Osteoblast (primary cell): Measurements from ENCODE around the gene TNF. TPM values are rescaled to one million over a fixed set of nuclear protein-coding genes. Genes with fewer than 3 reads are reported as not detected.

Experiments used
- DNase-seq: peaks from one replicate; pipeline ENCODE4 v3.0.0; 2011; ENCODE audit warnings: low spot score, mixed read lengths; ENCODE audit not compliant: insufficient read length; ENCODE audit errors: missing footprints
- H2AFZ ChIP-seq: 2 replicates; pipeline ENCODE4 v1.6.0; 2011; ENCODE audit warnings: mild to moderate bottlenecking, low read length
- H3K27ac ChIP-seq: 2 replicates; pipeline ENCODE4 v1.5.1; 2011; ENCODE audit warnings: mild to moderate bottlenecking, low read depth, low read length, moderate library complexity
- H3K27me3 ChIP-seq: 2 replicates; pipeline ENCODE4 v1.6.0; 2012; ENCODE audit warnings: mild to moderate bottlenecking, control low read depth, inconsistent platforms, low read length, moderate library complexity; ENCODE audit not compliant: insufficient read depth
- H3K36me3 ChIP-seq: 2 replicates; pipeline ENCODE4 v1.5.1; 2011; ENCODE audit warnings: mild to moderate bottlenecking, low read length, control low read depth, moderate library complexity; ENCODE audit not compliant: insufficient read depth
- H3K4me1 ChIP-seq: 2 replicates; pipeline ENCODE4 v1.5.1; 2011; ENCODE audit warnings: mild to moderate bottlenecking, low read length, control low read depth, moderate library complexity; ENCODE audit not compliant: insufficient read depth
- H3K4me2 ChIP-seq: 2 replicates; pipeline ENCODE4 v1.6.0; 2011; ENCODE audit warnings: mild to moderate bottlenecking, low read length; ENCODE audit not compliant: insufficient read depth
- H3K4me3 ChIP-seq: fragments of 200-600 bp; sonication (generic); 3 replicates; pipeline ENCODE4 v1.5.1; 2012; ENCODE audit warnings: mild to moderate bottlenecking, low read length, inconsistent platforms; ENCODE audit not compliant: insufficient read depth
- H3K79me2 ChIP-seq: 2 replicates; pipeline ENCODE4 v1.6.0; 2012; ENCODE audit warnings: mild to moderate bottlenecking, low read length, control low read depth, inconsistent platforms; ENCODE audit not compliant: insufficient read depth
- H3K9me3 ChIP-seq: 2 replicates; pipeline ENCODE4 v1.5.1; 2011; ENCODE audit warnings: low read depth, low read length, control low read depth
- H4K20me1 ChIP-seq: 2 replicates; pipeline ENCODE4 v1.6.0; 2012; ENCODE audit warnings: mild to moderate bottlenecking, low read length, control low read depth; ENCODE audit not compliant: insufficient read depth
- CTCF ChIP-seq: IDR thresholded peaks from 2 replicates; pipeline ENCODE4 v1.5.1; 2011; ENCODE audit warnings: mild to moderate bottlenecking, low read depth, low read length, moderate library complexity; ENCODE audit errors: extremely low read depth
- total RNA-seq: library from RNA; depleted of rRNA; stranded (reverse); fragments of >200 nt; gene quantifications from 2 replicates; pipeline ENCODE4 v1.2.3, GENCODE V29; 2012

Gene TNF
- total RNA-seq, 1 donor: not detected

- Histone ChIP-seq H3K36me3 (no peaks in the 10 kb centered on the region), H3K79me2 (no peaks in the 10 kb centered on the region)
- no peak for TF ChIP-seq CTCF
Observed at GRCh38 chr6:31578184-31579118, 3.1 kb downstream of the TNF start.

GRCh38 chr6:31579119-31579505 lies 3.7 kb downstream of the TNF start:
- Histone ChIP-seq H4K20me1 (no peaks in the 10 kb centered on the region), H3K4me1 (peaks cover 14% of the 10 kb centered on the region), H3K9me3 (no peaks in the 10 kb centered on the region), H3K4me2 (no peak overlapping the region), H3K36me3 (no peaks in the 10 kb centered on the region), H3K4me3 (no peak overlapping the region), H3K27ac (no peak overlapping the region), H3K27me3 (no peaks in the 10 kb centered on the region), H2AFZ (no peak overlapping the region), H3K79me2 (no peaks in the 10 kb centered on the region)
- no peak for TF ChIP-seq CTCF
- DNase-seq: no peak

More at GRCh38 chr6:31578184-31579118, 3.1 kb downstream of the TNF start:
- Histone ChIP-seq H3K4me1 (peaks cover 14% of the 10 kb centered on the region), H3K4me3 (no peak overlapping the region), H3K27me3 (no peaks in the 10 kb centered on the region), H3K9me3 (no peaks in the 10 kb centered on the region), H3K27ac (no peak overlapping the region), H3K4me2 (no peak overlapping the region), H4K20me1 (no peaks in the 10 kb centered on the region), H2AFZ (no peak overlapping the region)
- DNase-seq: no peak

- Histone ChIP-seq H4K20me1 (no peaks in the 10 kb centered on the region), H3K79me2 (no peaks in the 10 kb centered on the region), H3K36me3 (no peaks in the 10 kb centered on the region), H3K4me1 (peaks cover 14% of the 10 kb centered on the region), H3K27ac (no peak overlapping the region), H3K9me3 (no peaks in the 10 kb centered on the region), H2AFZ (peak overlapping the region; percentile 98), H3K4me3 (no peak overlapping the region), H3K27me3 (no peaks in the 10 kb centered on the region), H3K4me2 (peak overlapping the region; percentile 97)
- TF ChIP-seq CTCF: no peak
- DNase-seq: no peak
Observed at GRCh38 chr6:31579546-31580437, 4.4 kb downstream of the TNF start.

- no peak overlapping the region for H3K27ac ChIP-seq
- peak overlapping the region; percentile 95 for H3K4me3 ChIP-seq
- peaks cover 12% of the 10 kb centered on the region for H3K4me1 ChIP-seq
- no peaks in the 10 kb centered on the region for H4K20me1 ChIP-seq
- H3K27me3 ChIP-seq: no peaks in the 10 kb centered on the region
- no peaks in the 10 kb centered on the region for H3K36me3 ChIP-seq
- peak overlapping the region; percentile 98 for H2AFZ ChIP-seq
- DNase-seq: no peak
- peak overlapping the region; percentile 97 for H3K4me2 ChIP-seq
- H3K79me2 ChIP-seq: no peaks in the 10 kb centered on the region
- H3K9me3 ChIP-seq: no peaks in the 10 kb centered on the region
- TF ChIP-seq CTCF: no peak
Observed at GRCh38 chr6:31580438-31580740, 5.0 kb downstream of the TNF start.
